HG02642 (cell line): ENCODE results near the gene TSSC4.

Experiments
- ATAC-seq: cut with Tn5 transposase; IDR thresholded peaks from one replicate; pipeline ENCODE4 v1.9.1; 2021; ENCODE audit warnings: mild to moderate bottlenecking; ENCODE audit not compliant: unreplicated experiment, poor library complexity

The TSSC4 gene

GRCh38 chr11:2415601-2416380 is 15.2 kb downstream of the TSSC4 start:
- no peak for ATAC-seq

- ATAC-seq = no peak
Measured at GRCh38 chr11:2416765-2417164, 16.2 kb downstream of the TSSC4 start.

- ATAC-seq = no peak
Measured at GRCh38 chr11:2417856-2418692, 17.5 kb downstream of the TSSC4 start.

GRCh38 chr11:2418693-2419360 is 18.3 kb downstream of the TSSC4 start:
- ATAC-seq = no peak

- ATAC-seq = no peak
Measured at GRCh38 chr11:2419638-2420501, 19.3 kb downstream of the TSSC4 start.

GRCh38 chr11:2420502-2421225 is 20.1 kb downstream of the TSSC4 start:
- peak; percentile 65 for ATAC-seq

GRCh38 chr11:2421226-2421994 is 20.9 kb downstream of the TSSC4 start:
- ATAC-seq = no peak

GRCh38 chr11:2421996-2422395 is 21.4 kb downstream of the TSSC4 start:
- ATAC-seq = no peak

- ATAC-seq = no peak
Measured at GRCh38 chr11:2422461-2423156, 22.1 kb downstream of the TSSC4 start.

GRCh38 chr11:2423157-2424025 is 22.8 kb downstream of the TSSC4 start:
- no peak for ATAC-seq

GRCh38 chr11:2424811-2425495 is 24.4 kb downstream of the TSSC4 start:
- no peak for ATAC-seq

GRCh38 chr11:2425506-2425905 is 25.0 kb downstream of the TSSC4 start:
- no peak for ATAC-seq

GRCh38 chr11:2426221-2426620 is 25.7 kb downstream of the TSSC4 start:
- no peak for ATAC-seq

- ATAC-seq = no peak
Measured at GRCh38 chr11:2426826-2427521, 26.4 kb downstream of the TSSC4 start.

GRCh38 chr11:2427721-2428321 is 27.3 kb downstream of the TSSC4 start:
- no peak for ATAC-seq
